K562 (cell line): ENCODE data around the gene DPH6. TPM values are rescaled to one million over a fixed set of nuclear protein-coding genes. Genes with fewer than 3 reads are reported as not detected.

Experiments used
- ATAC-seq: fragments of 200-7000 bp; cut with Tn5 transposase; 3 replicates; pipeline ENCODE4 v1.9.1; 2020; ENCODE audit warnings: moderate library complexity
- BruUV-seq: library from RNA; stranded (reverse); fragments of 400-500 nt; replicated peaks from 2 replicates; lab custom pipeline; 2021; lab: Mats Ljungman, UMichigan
- CTCF ChIA-PET: fragments of 300-600 bp; formaldehyde crosslinking; extraction: SDS; loops from one replicate; lab custom pipeline; 2021; ENCODE audit warnings: low intra/inter-chr PET ratio; lab: Yijun Ruan, JAX
- POLR2A ChIA-PET: fragments of 300-600, 350-650 bp; sonication (Branson Sonifier 250); formaldehyde crosslinking; extraction: SDS; loops from one replicate; lab custom pipeline; 2021; ENCODE audit warnings: antibody characterized with exemption, inconsistent platforms; lab: Yijun Ruan, JAX
- DNase-seq, 4 experiments: peaks; one replicate each; pipeline versions ENCODE4 v3.0.0 to v3.0.0-alpha.2; 2011 to 2018; ENCODE audit warnings: low spot score in 3 of 4, mixed read lengths in 3 of 4; ENCODE audit errors: extremely low read depth in 1 of 4
- FAIRE-seq: peaks from 2 replicates; lab custom pipeline; 2011; peaks lifted over from hg19 to GRCh38; lab: Jason Lieb, UNC
- H2AFZ ChIP-seq: 2 replicates; pipeline ENCODE4 v1.6.0; 2011; ENCODE audit warnings: low read depth, low read length, control low read depth, inconsistent platforms
- H3K27ac ChIP-seq: fragments of 200-600 bp; 3 replicates; pipeline ENCODE4 v1.8.0; 2011; ENCODE audit warnings: low read depth, mild to moderate bottlenecking, control low read depth, inconsistent platforms, low read length, moderate library complexity, mixed read lengths; ENCODE audit errors: extremely low read depth
- H3K27me3 ChIP-seq, 2 experiments: fragments of 300-600 bp in 1 of 2; 2 replicates in 1 of 2; 3 replicates in 1 of 2; pipeline versions ENCODE4 v1.6.0 to v1.8.0; 2011; ENCODE audit warnings: inconsistent platforms in 2 of 2, low read length in 2 of 2, mild to moderate bottlenecking in 1 of 2, mixed read lengths in 1 of 2, moderate library complexity in 1 of 2; ENCODE audit not compliant: control insufficient read depth in 2 of 2, insufficient read depth in 2 of 2
- H3K36me3 ChIP-seq: fragments of 300-600 bp; 3 replicates; pipeline ENCODE4 v1.8.0; 2011; ENCODE audit warnings: mild to moderate bottlenecking, low read length, inconsistent platforms; ENCODE audit not compliant: control insufficient read depth, insufficient read depth
- H3K4me1 ChIP-seq, 2 experiments: fragments of 200-600 bp in 1 of 2; replicated peaks in 1 of 2; 2 replicates in 1 of 2; 3 replicates in 1 of 2; pipeline versions ENCODE4 v1.5.1 to v1.8.0; 2011; ENCODE audit warnings: inconsistent platforms in 2 of 2, low read length in 2 of 2, mild to moderate bottlenecking in 1 of 2, mixed read lengths in 1 of 2, moderate library complexity in 1 of 2; ENCODE audit not compliant: control insufficient read depth in 2 of 2, insufficient read depth in 2 of 2
- H3K4me2 ChIP-seq: 2 replicates; pipeline ENCODE4 v1.6.1; 2011; ENCODE audit warnings: low read length, control low read depth, inconsistent platforms, mixed read lengths; ENCODE audit not compliant: insufficient read depth
- H3K4me3 ChIP-seq: fragments of 200-600 bp; sonication (generic), shearing (Covaris generic); 2 replicates; pipeline ENCODE4 v1.5.1; 2016; ENCODE audit warnings: control low read depth, inconsistent platforms
- H3K79me2 ChIP-seq: fragments of 200-600 bp; 3 replicates; pipeline ENCODE4 v1.8.0; 2011; ENCODE audit warnings: low read length, inconsistent platforms; ENCODE audit not compliant: control insufficient read depth, insufficient read depth
- H3K9ac ChIP-seq, 2 experiments: 2 replicates each; pipeline versions ENCODE4 v1.6.0 to v1.6.1; 2011; ENCODE audit warnings: low read depth in 2 of 2, low read length in 2 of 2, control low read depth in 1 of 2, inconsistent platforms in 1 of 2, mild to moderate bottlenecking in 1 of 2, mixed read lengths in 1 of 2; ENCODE audit not compliant: insufficient read depth in 1 of 2
- H3K9me1 ChIP-seq: one replicate; pipeline ENCODE4 v1.6.0; 2011; ENCODE audit warnings: inconsistent platforms, mild to moderate bottlenecking, low read length, moderate library complexity; ENCODE audit not compliant: control insufficient read depth, insufficient read depth
- H3K9me3 ChIP-seq: replicated peaks from 2 replicates; pipeline ENCODE4 v1.5.1; 2011; ENCODE audit warnings: low read depth, low read length, inconsistent platforms; ENCODE audit not compliant: control insufficient read depth, insufficient read depth
- H4K20me1 ChIP-seq: replicated peaks from 2 replicates; pipeline ENCODE4 v1.6.1; 2011; ENCODE audit warnings: low read length, inconsistent platforms, mixed read lengths; ENCODE audit not compliant: control insufficient read depth, insufficient read depth
- ATF3 ChIP-seq, 2 experiments: fragments of 450-650 bp in 1 of 2; sonication (generic) in 1 of 2; formaldehyde crosslinking in 1 of 2; IDR thresholded peaks in 1 of 2; conservative IDR thresholded peaks in 1 of 2; 2 replicates each; pipeline versions ENCODE4 v1.6.1 to v1.8.1; 2016 to 2023; ENCODE audit warnings: mild to moderate bottlenecking in 2 of 2, moderate library complexity in 2 of 2, inconsistent platforms in 1 of 2, missing genetic modification reagents in 1 of 2
- CEBPG ChIP-seq, 3 experiments: fragments of 200-800 bp in 1 of 3; sonication (Bioruptor generic) in 1 of 3; sonication (generic) in 1 of 3; formaldehyde crosslinking in 1 of 3; IDR thresholded peaks in 2 of 3; conservative IDR thresholded peaks in 1 of 3; 2 replicates each; pipeline versions ENCODE4 v1.6.1 to v1.8.0; 2016 to 2022; ENCODE audit warnings: missing compliant biosample characterization in 2 of 3, missing genetic modification characterization in 2 of 3, mild to moderate bottlenecking in 1 of 3, missing genetic modification reagents in 1 of 3
- ZNF449 ChIP-seq: fragments of 250-450 bp; sonication (Bioruptor Pico); IDR thresholded peaks from 2 replicates; pipeline ENCODE4 v1.8.0; 2022; ENCODE audit warnings: moderate library complexity, mild to moderate bottlenecking, inconsistent platforms
- WGBS: fragments of 100-300 bp; shearing (Covaris generic); methylation state at CpG from one replicate; pipeline ENCODE4 v1.1.6; 2016; ENCODE audit warnings: low coverage, mixed read lengths; ENCODE audit not compliant: insufficient coverage; ENCODE audit errors: missing lambda C conversion rate; 5-methylcytosine and 5-hydroxymethylcytosine counted together
- in situ Hi-C: fragments of 300-500 bp; cut with MboI; formaldehyde crosslinking; loops from 4 replicates; pipeline ENCODE4 v1.15.0; 2018; ENCODE audit warnings: inconsistent platforms, mixed read lengths
- intact Hi-C: fragments of 100-400 bp; cut with micrococcal nuclease; formaldehyde crosslinking; loops from 2 replicates; pipeline ENCODE4 v1.14.2; 2022
- polyA plus RNA-seq, 8 experiments: library from polyadenylated mRNA; depleted of rRNA in 4 of 8; stranded (reverse) in 5 of 8; unstranded in 3 of 8; fragments of >200 nt; fragmentation: Nextera tagmentation in 2 of 8; fragmentation: Illumina TruSeq in 1 of 8; extraction: Ambion mirVana in 2 of 8; extraction: Trizol in 1 of 8; gene quantifications; 2 replicates each; pipeline versions ENCODE4 v1.2.1 to v1.2.3, GENCODE V29; 2011 to 2014; ENCODE audit warnings: inconsistent platforms in 1 of 8, missing spikeins in 1 of 8
- total RNA-seq, 7 experiments: library from RNA; depleted of rRNA in 6 of 7; stranded (reverse); fragments of >200 nt in 6 of 7; fragmentation: Illumina TruSeq in 2 of 7; extraction: Trizol in 2 of 7; gene quantifications; 2 replicates each; pipeline versions ENCODE4 v1.2.1 to v1.2.3, GENCODE V29; 2011 to 2021; ENCODE audit warnings: low replicate concordance in 1 of 7

Gene DPH6
- total and polyA plus RNA-seq, 9 of the 15 experiments (the other 6 are each of a cell fraction or from before 2014, with no cell fraction given), result 10.1 to 69.1 (median 18.8) TPM

- FAIRE-seq, result no peak
- Histone ChIP-seq H3K9me1 (no peaks in the 10 kb centered on the region), H3K4me2 (no peak overlapping the region), H3K27me3 (no peaks in the 10 kb centered on the region)
- in situ Hi-C loops, result no loop called here
- CTCF ChIA-PET, result no interaction called here
- WGBS, result 46% methylated on average over 2 of the region's 2 CpGs
- TF ChIP-seq CEBPG (CRISPR knock-in tag; IDR thresholded peaks at IDR 0.05) (no peak), CEBPG (tag; conservative IDR thresholded peaks at IDR 0.05 in 1 of 2, IDR thresholded peaks at IDR 0.05 in 1 of 2) (peak; percentile 48 to 49; a peak in 2 of 4 replicates), ZNF449 (CRISPR knock-in tag) (no peak), ATF3 (IDR thresholded peaks at IDR 0.05) (peak; percentile 67), ATF3 (CRISPR knock-in tag; conservative IDR thresholded peaks at IDR 0.05) (no peak)
- TF ChIP-seq, all 486 proteins: peak for 2
- POLR2A ChIA-PET, result interaction anchor here (1.2 kb wide), 1 partner anchor 22 kb away, joined by 4 read pairs; no protein-coding TSS in a partner anchor
- no peaks in the 10 kb centered on the region for H3K4me1 ChIP-seq
- no TSS peak for BruUV-seq
- no peak for ATAC-seq
- no peak overlapping the region for H3K4me3 ChIP-seq
- no peak overlapping the region for H2AFZ ChIP-seq
- no peaks in the 10 kb centered on the region for H3K9me3 ChIP-seq
- intact Hi-C loops, result no loop called here
- DNase-seq, result no peak
- no peaks in the 10 kb centered on the region for H4K20me1 ChIP-seq
- no peaks in the 10 kb centered on the region for H3K79me2 ChIP-seq
- H3K36me3 ChIP-seq, result no peaks in the 10 kb centered on the region
- no peak overlapping the region for H3K27ac ChIP-seq
- H3K9ac ChIP-seq, result no peak overlapping the region
Observed at GRCh38 chr15:35394416-35394815, 151.5 kb downstream of the DPH6 start.
